Limb (tissue), 2 donors: ENCODE measurements around the gene MLF2.
A peak's percentile ranks its signal among the peaks of the same experiment; 100 is the strongest.

Source experiments
- DNase-seq, 2 donors: peaks; one replicate each; pipeline ENCODE4 v3.0.0-alpha.2; 2016; ENCODE audit errors: extremely low spot score in 2 of 2

Gene MLF2

DNA sequence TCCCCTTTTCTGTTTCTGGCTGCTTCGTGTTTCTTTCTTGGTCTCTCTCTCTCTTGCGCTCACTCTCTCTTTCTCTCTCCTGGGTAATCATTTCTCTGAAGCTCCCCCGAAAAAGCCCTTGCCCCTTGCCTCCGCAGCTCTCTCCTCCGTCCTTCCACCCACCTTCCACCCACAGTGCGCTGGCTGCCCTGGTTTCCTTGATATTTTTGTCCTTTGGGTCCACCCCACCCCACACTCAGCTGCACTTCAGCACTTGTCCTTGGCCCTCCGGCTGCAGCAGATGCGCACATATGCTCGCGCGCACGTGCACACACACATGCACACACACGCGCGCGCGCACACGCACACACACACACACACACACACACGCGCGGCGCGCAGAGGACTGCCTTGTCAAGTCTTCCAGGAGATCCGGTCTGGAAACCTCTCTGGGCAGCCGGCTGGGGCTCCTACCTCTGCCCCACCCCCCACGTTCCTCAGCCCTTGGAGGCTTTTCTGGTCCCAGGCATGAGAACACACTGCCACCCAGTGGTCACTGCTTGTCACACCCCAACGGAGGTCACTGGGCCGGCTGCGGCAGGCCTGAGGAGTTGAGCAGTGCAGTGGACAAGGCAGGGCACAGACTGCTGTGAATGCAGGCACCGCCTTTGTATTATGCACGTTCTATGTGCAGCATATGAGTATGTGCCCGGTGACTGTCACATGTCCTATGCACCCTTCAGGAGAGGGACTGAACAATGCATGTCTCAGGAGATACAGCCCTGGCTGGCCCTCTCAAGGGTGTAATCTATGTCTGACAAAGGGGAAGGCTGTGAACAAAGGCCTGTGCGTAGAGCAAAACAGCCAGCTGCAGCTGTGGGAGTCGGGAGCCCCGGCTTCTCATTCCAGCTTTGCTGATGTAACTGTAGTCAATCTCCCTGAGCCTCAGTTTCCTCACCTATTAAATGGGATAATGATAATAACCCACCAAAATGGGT is 25.9 kb upstream of the MLF2 start:
- peak; percentile 94 to 96 for DNase-seq

DNA sequence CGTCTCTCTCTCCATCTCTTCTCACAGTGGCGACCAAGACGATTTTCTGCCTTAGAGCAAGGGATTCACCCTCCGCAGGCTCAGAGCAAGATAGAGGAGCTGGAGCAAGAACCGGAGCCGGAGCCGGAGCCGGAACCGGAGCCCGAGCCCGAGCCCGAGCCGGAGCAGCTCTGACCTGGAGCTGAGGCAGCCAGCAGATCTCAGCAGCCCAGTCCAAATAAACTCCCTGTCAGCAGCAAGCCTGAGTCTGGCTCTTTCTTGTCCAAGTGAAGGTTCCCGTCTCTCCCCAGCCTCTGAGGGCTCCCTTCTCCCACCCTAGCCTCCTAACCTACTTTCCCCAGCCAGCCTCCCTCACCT is 25.3 kb upstream of the MLF2 start:
- DNase-seq, result peak in 1 of 2 donors; percentile 52

DNA sequence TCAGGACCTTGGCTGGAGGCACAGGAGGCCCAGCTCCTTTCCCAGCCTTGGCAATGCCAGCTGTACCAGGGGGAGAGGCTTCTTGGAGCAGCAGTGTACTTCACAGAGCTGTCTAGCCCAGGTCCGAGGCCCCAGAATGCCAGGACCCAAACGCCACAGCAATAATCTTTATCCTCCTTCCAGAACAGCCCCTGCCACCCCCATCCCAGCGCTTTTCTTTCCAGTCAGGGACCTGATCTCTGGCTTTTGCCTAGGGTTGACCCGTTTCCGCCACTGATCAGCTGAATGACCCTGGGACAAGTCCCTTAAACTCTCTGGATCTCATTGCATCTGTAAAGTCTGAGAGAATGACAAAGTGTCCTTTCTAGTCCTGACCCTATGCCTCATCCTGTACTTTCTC is 24.4 kb upstream of the MLF2 start:
- no peak for DNase-seq

DNA sequence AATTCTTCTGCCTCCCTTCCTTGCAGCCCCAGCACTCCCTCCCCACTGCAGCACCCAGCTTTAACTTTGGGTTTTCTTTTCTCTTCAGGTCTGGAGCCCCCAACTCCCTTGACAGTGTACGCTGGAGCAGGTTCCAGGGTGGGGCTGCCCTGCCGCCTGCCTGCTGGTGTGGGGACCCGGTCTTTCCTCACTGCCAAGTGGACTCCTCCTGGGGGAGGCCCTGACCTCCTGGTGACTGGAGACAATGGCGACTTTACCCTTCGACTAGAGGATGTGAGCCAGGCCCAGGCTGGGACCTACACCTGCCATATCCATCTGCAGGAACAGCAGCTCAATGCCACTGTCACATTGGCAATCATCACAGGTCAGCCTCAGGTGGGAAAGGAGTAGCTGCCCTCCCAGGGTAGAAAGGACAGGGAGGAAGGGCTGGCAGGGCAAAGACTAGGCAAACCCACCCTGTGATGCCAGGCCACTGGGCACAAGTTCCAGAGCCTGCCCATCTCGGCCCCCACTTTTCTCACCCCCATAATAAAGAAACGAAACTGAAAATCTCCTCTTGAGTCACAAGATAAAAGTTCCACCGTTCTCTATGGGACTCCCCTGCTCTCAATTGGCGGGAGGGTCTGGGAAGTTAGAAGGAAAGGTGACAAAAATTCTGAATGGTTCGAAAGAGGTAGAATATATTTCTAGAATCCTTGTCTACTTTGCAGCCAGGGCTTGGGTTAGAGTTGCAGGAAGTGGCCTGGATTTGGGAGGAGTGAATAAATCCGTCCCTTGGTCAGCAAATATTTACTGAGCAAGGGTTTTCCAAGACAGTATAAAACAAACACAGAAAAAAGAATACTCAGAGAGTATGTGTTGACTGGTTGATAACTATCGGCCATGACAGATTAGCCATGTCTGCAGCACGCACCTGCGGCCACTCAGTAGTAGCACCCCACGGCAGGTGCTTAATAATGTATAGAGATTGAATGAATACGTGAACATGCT is 22.5 kb upstream of the MLF2 start:
- DNase-seq, result no peak

DNA sequence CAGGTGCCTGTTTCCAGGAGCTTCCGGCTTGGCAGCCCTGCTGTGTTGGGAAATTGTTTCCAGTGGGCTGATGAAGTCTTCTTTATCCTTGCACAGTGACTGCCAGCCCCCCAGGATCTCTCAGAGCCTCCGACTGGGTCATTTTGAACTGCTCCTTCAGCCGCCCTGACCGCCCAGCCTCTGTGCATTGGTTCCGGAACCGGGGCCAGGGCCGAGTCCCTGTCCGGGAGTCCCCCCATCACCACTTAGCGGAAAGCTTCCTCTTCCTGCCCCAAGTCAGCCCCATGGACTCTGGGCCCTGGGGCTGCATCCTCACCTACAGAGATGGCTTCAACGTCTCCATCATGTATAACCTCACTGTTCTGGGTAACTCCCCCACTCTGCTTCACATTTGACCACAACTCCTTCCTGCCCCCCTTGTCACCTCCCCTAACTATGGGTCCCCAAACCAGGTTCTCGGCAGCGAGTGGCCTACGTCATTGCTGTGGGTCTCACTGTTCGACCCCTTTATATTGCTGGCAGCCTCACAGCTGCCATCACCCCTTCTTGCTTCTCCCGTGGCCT is 21.6 kb upstream of the MLF2 start:
- DNase-seq, result no peak

DNA sequence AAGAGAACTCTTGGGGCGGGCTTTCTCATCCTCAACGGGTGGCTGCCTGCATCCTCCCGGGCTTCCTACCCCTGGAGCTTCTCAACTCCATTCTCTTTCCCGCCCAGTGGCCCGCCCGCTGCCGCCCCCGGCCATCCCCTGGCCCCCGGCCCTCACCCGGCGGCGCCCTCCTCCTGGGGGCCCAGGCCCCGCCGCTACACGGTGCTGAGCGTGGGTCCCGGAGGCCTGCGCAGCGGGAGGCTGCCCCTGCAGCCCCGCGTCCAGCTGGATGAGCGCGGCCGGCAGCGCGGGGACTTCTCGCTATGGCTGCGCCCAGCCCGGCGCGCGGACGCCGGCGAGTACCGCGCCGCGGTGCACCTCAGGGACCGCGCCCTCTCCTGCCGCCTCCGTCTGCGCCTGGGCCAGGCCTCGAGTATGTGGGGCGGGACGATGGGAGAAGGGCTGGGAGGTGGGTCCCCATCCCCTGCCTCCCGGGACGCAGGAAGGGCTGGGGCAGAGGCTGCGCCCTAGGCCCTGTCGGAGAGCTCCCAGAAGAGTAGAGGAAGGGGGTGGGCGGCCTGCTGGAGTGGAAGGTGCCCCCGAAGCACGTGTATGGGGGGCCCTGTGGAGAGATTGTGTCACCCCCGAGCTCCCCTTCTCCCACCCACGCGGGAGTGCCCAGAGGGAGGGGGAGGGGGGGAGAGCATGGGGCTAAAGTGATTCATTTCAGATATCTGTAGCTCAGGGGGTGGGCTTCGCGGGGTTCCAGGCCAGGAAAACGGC is 20.8 kb upstream of the MLF2 start:
- peak in 1 of 2 donors; percentile 42 for DNase-seq

DNA sequence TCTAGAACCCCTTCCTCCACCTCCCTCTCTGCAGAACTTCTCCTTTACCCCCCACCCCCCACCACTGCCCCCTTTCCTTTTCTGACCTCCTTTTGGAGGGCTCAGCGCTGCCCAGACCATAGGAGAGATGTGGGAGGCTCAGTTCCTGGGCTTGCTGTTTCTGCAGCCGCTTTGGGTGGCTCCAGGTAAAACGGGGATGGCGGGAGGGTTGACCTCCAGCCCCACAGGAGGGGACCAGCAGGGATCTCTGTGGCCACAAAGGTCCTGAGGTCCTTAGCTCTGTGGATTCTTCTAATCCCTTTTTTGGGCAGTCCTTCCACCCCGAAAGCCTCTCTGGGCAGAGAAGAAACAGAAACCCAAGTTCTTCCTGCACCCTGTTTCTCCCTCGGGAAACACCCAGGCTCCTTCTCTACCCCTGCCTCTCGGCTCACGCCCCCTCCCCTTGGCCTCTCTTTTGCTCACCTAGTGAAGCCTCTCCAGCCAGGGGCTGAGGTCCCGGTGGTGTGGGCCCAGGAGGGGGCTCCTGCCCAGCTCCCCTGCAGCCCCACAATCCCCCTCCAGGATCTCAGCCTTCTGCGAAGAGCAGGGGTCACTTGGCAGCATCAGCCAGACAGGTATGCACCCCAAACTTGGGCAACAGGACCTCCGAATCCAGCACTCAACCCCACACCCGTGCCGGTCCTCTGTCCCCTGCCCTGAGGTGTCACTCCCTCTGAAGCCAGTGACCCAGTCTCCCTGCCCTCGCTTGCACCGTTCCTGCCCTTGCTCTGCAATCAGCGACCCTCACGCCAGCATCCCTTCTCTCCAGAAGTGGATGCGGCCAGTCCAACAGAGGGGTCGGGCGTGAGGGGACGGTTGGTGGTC is 20.0 kb upstream of the MLF2 start:
- no peak for DNase-seq

DNA sequence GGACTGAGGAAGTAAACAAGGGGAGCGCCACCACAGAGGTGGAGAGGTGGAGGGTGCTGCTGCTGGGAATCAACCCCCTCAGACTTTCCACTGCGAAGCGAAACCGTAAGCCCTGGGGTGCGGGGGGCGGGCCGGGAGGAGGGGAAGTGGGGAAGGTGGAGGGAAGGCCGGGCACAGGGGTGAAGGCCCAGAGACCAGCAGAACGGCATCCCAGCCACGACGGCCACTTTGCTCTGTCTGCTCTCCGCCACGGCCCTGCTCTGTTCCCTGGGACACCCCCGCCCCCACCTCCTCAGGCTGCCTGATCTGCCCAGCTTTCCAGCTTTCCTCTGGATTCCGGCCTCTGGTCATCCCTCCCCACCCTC is 19.4 kb upstream of the MLF2 start, which contains the start of gene LAG3:
Gene LAG3 (plus strand): TSS at position 190 of the 365 bp plus-strand sequence. CDS start 333 bp downstream, outside the sequence.
- no peak for DNase-seq

DNA sequence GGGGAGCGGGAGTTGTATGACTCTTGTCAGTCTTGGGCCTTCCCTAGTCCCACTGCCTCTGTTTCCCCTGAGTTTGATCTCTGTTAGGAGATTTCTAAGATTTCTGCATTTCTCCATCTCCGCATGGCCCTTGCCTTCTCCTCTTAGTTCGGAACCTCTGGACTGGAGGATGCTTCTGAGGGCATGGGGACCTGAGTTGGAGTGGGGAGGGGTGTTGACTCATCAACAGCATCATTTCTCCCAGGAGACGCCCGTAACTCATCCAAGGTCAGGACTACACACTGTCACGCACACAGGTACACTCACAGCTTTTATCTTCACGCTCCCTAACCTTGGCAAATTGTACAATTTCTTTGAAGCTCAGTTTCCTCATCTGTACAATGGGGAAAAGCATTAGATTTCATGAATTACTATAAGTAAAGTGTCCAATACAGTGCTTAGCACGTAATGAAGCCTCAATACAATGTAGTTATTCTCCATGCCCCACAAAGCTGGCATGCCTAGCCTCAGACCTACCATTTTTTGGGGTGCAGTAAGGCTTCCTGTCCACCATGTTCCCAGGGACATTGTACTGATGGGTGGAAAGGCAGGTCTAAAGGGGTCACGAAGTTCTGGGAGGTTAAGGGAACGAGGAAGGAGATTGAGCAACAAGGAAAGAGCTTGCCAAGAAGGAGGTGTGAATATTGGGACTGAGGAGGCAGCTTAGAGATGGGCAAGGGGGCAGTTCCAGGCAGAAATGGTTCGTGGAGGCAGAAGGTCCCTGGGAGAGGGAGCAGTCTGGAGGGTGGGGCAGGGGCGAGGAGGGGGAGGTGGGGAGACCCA is 18.8 kb upstream of the MLF2 start:
- no peak for DNase-seq

DNA sequence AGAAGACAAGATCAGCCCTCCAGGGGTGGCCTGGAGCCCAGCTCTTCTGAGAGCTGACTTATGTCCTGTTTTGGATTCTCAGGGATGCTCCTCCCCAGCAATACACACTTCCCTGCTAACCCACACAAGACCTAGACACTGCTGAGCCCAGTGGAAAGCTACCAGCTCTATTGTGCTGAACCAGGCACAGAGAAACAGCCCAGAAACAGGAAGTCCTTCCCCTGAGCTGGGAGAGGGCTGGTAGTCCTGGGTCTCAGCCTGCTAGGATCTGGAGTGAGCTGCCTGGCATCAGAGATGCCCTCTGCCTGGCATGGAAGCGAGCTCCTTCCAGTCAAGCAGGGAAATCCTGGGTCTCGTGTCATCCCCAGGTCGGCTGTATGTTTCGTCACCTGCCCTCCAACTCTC is 18.2 kb upstream of the MLF2 start:
- DNase-seq, result no peak

DNA sequence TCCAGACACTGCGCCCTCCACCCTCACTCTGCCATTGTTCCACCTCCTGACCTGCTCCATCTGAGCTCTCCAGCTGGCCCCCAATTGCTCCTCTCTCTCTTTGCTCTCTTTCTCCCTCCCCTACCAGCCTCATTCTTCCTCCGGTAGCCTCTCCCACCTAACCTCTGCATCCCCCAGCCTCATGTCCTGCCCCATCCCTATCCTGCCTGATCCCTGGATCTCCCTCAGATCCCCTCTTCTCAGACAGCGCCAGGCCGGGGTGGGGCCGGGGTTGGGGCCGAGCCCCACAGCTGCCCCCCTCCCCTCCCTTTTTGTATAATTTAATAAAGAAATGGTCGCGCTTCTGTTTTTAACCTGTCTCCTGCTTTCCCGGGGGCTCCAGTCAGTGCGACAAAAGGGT is 17.7 kb upstream of the MLF2 start:
- no peak for DNase-seq

DNA sequence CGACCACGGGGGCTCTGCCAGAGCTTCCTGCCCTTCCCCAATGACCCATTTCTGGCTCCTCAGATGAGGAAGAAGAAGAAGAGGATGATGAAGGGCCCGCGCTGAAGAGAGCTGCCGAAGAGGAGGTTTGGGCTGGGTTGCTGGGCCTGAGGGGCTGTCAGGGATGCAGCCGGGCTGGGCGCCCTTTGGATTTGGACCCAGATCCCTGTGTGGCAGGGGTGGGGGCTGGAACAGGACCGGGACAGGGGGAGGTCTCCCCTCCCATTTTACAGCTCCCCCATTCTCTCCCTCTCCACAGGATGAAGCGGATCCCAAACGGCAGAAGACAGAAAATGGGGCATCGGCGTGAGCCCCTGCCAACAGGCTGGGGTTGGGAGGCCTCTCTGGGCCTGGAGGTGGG is 17.2 kb upstream of the MLF2 start:
- no peak for DNase-seq

DNA sequence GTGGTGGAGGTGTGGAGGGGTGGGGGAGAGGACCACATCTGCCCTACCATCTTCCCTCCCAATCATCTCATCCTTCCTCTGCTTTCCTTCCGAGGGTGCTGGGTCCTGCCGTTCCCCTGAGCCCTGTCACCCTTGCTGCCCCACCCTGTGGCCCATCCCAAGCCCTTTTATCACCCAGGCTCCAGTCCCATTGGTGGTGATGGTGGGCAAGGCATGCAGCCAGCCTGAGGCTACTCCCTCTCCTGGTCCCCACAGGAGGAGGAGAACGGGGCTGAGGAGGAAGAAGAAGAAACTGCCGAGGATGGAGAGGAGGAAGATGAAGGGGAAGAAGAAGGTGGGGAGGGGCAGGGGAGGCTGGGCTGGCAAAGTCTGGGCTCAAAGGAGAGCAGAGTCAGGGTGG is 16.7 kb upstream of the MLF2 start:
- DNase-seq, result no peak

DNA sequence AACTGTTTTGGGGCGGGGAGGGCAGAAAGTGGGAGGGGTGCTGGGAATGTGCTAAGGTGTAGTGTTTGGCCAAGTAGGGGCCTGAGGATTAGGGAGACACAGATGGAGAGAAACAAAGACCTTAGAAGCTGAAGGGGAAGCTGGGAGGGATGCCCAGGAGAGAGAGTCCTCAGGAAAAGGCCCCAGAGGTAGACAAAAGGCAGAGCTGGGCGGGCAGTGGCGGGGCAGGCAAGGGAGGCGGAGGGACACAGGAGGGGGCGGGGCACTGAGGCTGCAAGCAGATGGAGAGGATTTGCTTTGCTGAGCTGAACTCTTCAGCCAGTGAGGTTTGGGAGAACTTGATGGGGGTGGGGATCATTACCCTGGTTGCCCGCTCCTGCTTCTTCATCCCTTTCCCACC is 16.0 kb upstream of the MLF2 start:
- DNase-seq, result peak; percentile 50 to 75

DNA sequence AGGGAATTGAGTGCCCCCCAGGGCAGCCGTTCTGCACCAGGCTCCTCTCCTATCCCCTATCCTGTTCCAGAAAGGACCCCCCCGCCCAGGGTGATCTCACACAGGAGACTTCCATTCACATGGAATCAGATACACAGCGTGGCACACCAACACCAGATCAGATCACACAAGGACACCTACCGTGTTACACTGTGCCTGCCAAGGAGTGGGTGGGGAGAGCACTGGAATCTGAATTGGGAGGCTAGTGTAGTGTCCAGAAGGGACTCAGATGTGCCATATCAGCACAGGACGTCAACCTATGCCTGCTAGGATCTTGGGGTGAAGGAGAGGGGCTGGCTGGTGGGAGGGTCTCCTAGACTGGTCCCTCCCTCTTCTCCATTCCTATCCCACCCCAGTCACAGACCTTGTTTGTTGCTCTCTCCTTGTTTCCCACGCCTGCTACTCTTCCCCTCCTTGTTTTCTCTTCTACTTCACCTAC is 15.5 kb upstream of the MLF2 start:
- peak in 1 of 2 donors; percentile 48 for DNase-seq

DNA sequence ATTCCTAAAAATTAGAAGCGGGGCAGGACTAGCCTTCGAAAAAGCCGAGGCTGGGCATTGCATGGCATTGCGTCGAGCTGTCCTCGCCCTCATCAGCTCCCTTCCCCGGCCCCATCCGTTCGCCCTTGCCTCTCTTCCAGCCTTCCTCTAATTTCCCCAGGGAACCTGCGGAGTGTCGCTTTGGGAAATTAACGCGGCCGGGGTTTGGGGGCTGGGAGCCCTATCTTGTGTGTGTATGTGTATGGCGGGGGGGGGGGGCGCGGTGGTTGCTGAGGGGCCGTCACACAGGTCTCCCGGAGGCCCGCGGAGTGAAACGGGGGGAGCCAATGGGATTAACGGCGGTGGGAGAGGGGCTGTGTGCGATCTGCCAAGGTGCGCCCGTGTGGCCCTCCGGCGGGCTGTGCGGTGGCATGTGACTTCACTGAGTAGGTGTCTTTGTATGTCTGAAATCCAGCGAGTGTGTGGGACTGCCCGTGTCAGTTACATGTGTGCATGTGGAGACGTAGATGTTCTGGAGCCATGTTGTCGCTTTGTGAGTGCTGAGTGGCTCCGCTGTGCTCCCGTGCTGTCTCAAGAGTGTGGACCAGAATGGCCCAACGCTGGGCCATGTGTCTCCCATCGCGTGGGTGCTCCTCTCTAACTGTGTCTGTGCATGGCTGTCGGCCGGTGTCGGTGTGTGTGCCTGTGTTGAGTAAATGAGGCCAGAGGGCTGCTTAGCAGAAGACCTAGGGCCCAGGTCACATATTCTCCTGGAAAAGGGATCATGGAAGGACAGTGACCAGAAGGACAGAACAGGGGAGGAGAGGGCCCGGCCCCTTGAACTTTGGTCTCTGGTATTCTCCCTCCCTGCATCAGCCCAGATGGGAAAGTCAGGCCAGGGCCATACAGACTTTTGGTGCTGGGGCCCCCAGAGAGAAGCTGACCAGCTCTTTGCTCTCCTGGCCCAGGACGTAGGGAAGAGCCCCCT is 14.7 kb upstream of the MLF2 start:
- DNase-seq, result peak; percentile 11 to 66

DNA sequence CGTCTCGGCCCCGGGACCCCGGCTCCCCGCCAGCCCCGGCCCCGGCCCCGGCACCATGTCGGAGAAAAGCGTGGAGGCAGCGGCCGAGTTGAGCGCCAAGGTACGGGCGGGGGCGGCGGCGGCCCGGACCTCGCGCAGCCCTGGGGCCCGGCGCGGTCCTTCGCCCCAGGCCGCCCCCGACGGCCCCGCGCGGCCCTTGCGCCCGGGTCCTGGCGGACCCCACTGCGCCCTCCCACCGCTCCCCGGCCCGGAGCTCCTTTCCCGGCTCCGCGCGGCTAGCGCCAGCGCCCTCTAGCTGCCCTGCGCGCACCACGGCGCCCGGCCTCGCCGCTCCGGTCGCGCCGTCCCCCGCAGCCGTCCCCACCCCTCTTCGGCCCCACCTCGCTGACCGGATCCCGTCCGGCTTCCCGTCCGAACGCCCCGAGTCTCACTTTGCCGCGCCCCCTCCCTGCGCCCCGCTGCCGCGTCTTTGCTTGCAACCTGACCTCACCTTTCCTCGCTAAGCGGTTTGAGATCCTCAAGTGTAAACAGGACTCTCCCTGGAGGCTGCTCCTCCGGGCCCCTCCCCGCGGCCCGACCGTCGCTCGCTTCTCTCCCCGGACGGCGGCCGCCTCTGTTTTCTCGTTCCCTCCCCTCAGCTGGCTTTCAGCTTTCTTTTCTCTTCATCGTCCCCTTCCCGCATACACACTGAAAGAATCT is 13.9 kb upstream of the MLF2 start:
- peak; percentile 62 to 86 for DNase-seq
